ENCODE measurements around the gene SMIM20.
A peak's percentile ranks its signal among the peaks of the same experiment; 100 is the strongest.

Gene SMIM20

GRCh38 chr4:25923745-25924144 is 9.7 kb downstream of the SMIM20 start:
- Histone ChIP-seq H4K20me1 (ENCODE audit: insufficient read depth, low read length, poor library complexity, severe bottlenecking) (peaks cover 4% of the 10 kb centered on the region), H3F3A (ENCODE audit: low read depth) (no peaks in the 10 kb centered on the region), H2AFZ (ENCODE audit: low read length) (no peak overlapping the region), H3K9me2 (replicated peaks; ENCODE audit: low read depth, low read length) (no peaks in the 10 kb centered on the region), H3K27me3 (ENCODE audit: insufficient read depth, low read length, poor library complexity, severe bottlenecking) (no peaks in the 10 kb centered on the region), H3K4me1 (ENCODE audit: insufficient read depth, low read length, poor library complexity, severe bottlenecking) (no peaks in the 10 kb centered on the region), H3K79me2 (ENCODE audit: insufficient read depth, low read length) (no peaks in the 10 kb centered on the region), H3K9ac (ENCODE audit: low read depth, low read length, poor library complexity, severe bottlenecking) (no peak overlapping the region), H3K9me3 (ENCODE audit: insufficient read depth, low read depth, low read length) (no peaks in the 10 kb centered on the region), H3K4me2 (ENCODE audit: low read depth, low read length, poor library complexity, severe bottlenecking) (no peak overlapping the region), H3K36me3 (ENCODE audit: insufficient read depth, low read length) (no peaks in the 10 kb centered on the region), H3K4me3 (ENCODE audit: low read length, poor library complexity, severe bottlenecking) (no peak overlapping the region)
- TF ChIP-seq CTCF (conservative IDR thresholded peaks at IDR 0.05; ENCODE audit: low read length) (no peak), EZH2phosphoT487 (IDR thresholded peaks at IDR 0.05; ENCODE audit: borderline replicate concordance) (no peak)

GRCh38 chr4:25925486-25926201 is 11.6 kb downstream of the SMIM20 start:
- no peak for TF ChIP-seq EZH2phosphoT487 (IDR thresholded peaks at IDR 0.05; ENCODE audit: borderline replicate concordance)
- TF ChIP-seq CTCF (conservative IDR thresholded peaks at IDR 0.05; ENCODE audit: low read length), result peak; percentile 51
- Histone ChIP-seq H2AFZ (ENCODE audit: low read length) (no peak overlapping the region), H3K27me3 (ENCODE audit: insufficient read depth, low read length, poor library complexity, severe bottlenecking) (no peaks in the 10 kb centered on the region), H3K36me3 (ENCODE audit: insufficient read depth, low read length) (no peaks in the 10 kb centered on the region), H3K9me3 (ENCODE audit: insufficient read depth, low read depth, low read length) (no peaks in the 10 kb centered on the region), H4K20me1 (ENCODE audit: insufficient read depth, low read length, poor library complexity, severe bottlenecking) (peaks cover 4% of the 10 kb centered on the region), H3K4me1 (ENCODE audit: insufficient read depth, low read length, poor library complexity, severe bottlenecking) (no peaks in the 10 kb centered on the region), H3F3A (ENCODE audit: low read depth) (no peaks in the 10 kb centered on the region), H3K4me3 (ENCODE audit: low read length, poor library complexity, severe bottlenecking) (no peak overlapping the region), H3K4me2 (ENCODE audit: low read depth, low read length, poor library complexity, severe bottlenecking) (no peak overlapping the region), H3K9me2 (replicated peaks; ENCODE audit: low read depth, low read length) (no peaks in the 10 kb centered on the region), H3K9ac (ENCODE audit: low read depth, low read length, poor library complexity, severe bottlenecking) (no peak overlapping the region), H3K79me2 (ENCODE audit: insufficient read depth, low read length) (no peaks in the 10 kb centered on the region)

GRCh38 chr4:25926462-25926861 is 12.4 kb downstream of the SMIM20 start:
- TF ChIP-seq EZH2phosphoT487 (IDR thresholded peaks at IDR 0.05; ENCODE audit: borderline replicate concordance) (no peak), CTCF (conservative IDR thresholded peaks at IDR 0.05; ENCODE audit: low read length) (no peak)
- Histone ChIP-seq H3K9ac (ENCODE audit: low read depth, low read length, poor library complexity, severe bottlenecking) (no peak overlapping the region), H3F3A (ENCODE audit: low read depth) (no peaks in the 10 kb centered on the region), H3K9me3 (ENCODE audit: insufficient read depth, low read depth, low read length) (no peaks in the 10 kb centered on the region), H3K36me3 (ENCODE audit: insufficient read depth, low read length) (no peaks in the 10 kb centered on the region), H3K4me1 (ENCODE audit: insufficient read depth, low read length, poor library complexity, severe bottlenecking) (no peaks in the 10 kb centered on the region), H4K20me1 (ENCODE audit: insufficient read depth, low read length, poor library complexity, severe bottlenecking) (peaks cover 4% of the 10 kb centered on the region), H3K9me2 (replicated peaks; ENCODE audit: low read depth, low read length) (no peaks in the 10 kb centered on the region), H3K79me2 (ENCODE audit: insufficient read depth, low read length) (no peaks in the 10 kb centered on the region), H3K27me3 (ENCODE audit: insufficient read depth, low read length, poor library complexity, severe bottlenecking) (no peaks in the 10 kb centered on the region), H2AFZ (ENCODE audit: low read length) (no peak overlapping the region), H3K4me3 (ENCODE audit: low read length, poor library complexity, severe bottlenecking) (no peak overlapping the region), H3K4me2 (ENCODE audit: low read depth, low read length, poor library complexity, severe bottlenecking) (no peak overlapping the region)
